Measurements from ENCODE around the gene TSPAN18.
A peak's percentile ranks its signal among the peaks of the same experiment; 100 is the strongest.

TSPAN18 gene

GRCh38 chr11:44923806-44924205 is 197.0 kb downstream of the TSPAN18 start:
- H3K9ac ChIP-seq (ENCODE audit: low read depth, low read length, poor library complexity, severe bottlenecking), result no peak overlapping the region
- H3K9me3 ChIP-seq (ENCODE audit: insufficient read depth, low read depth, low read length), result no peaks in the 10 kb centered on the region
- TF ChIP-seq EZH2phosphoT487 (IDR thresholded peaks at IDR 0.05; ENCODE audit: borderline replicate concordance), result no peak
- TF ChIP-seq CTCF (conservative IDR thresholded peaks at IDR 0.05; ENCODE audit: low read length), result no peak
- no peaks in the 10 kb centered on the region for H3K79me2 ChIP-seq (ENCODE audit: insufficient read depth, low read length)
- H3K4me2 ChIP-seq (ENCODE audit: low read depth, low read length, poor library complexity, severe bottlenecking), result no peak overlapping the region
- H4K20me1 ChIP-seq (ENCODE audit: insufficient read depth, low read length, poor library complexity, severe bottlenecking), result no peaks in the 10 kb centered on the region
- no peaks in the 10 kb centered on the region for H3F3A ChIP-seq (ENCODE audit: low read depth)
- no peaks in the 10 kb centered on the region for H3K27me3 ChIP-seq (ENCODE audit: insufficient read depth, low read length, poor library complexity, severe bottlenecking)
- no peak overlapping the region for H3K4me3 ChIP-seq (ENCODE audit: low read length, poor library complexity, severe bottlenecking)
- no peak overlapping the region for H2AFZ ChIP-seq (ENCODE audit: low read length)
- no peaks in the 10 kb centered on the region for H3K4me1 ChIP-seq (ENCODE audit: insufficient read depth, low read length, poor library complexity, severe bottlenecking)
- H3K36me3 ChIP-seq (ENCODE audit: insufficient read depth, low read length), result no peaks in the 10 kb centered on the region
- H3K9me2 ChIP-seq (replicated peaks; ENCODE audit: low read depth, low read length), result no peaks in the 10 kb centered on the region

DNA sequence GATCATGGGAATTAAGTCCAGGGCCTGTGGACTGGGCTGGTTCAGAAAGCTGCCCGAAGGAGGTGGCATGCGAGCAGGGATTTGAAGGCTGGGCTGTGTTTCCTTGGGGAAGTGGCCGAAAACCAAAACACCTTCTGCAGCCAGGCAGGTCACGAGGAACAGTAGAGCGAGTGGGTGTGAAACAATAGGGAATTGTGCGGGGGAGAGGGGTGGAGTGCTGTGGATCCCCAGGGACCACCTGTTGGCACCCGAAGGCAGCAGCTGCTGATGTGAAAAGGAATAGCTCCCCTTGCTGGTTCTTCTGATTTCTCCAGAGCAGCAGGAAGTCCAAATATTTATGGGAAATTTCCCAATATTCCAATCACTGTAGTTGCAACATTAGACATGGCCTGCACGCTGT is 199.3 kb downstream of the TSPAN18 start:
- H3F3A ChIP-seq (ENCODE audit: low read depth), result no peaks in the 10 kb centered on the region
- H3K9me3 ChIP-seq (ENCODE audit: insufficient read depth, low read depth, low read length), result no peaks in the 10 kb centered on the region
- no peak overlapping the region for H3K4me2 ChIP-seq (ENCODE audit: low read depth, low read length, poor library complexity, severe bottlenecking)
- no peaks in the 10 kb centered on the region for H3K36me3 ChIP-seq (ENCODE audit: insufficient read depth, low read length)
- H4K20me1 ChIP-seq (ENCODE audit: insufficient read depth, low read length, poor library complexity, severe bottlenecking), result no peaks in the 10 kb centered on the region
- H2AFZ ChIP-seq (ENCODE audit: low read length), result no peak overlapping the region
- H3K27me3 ChIP-seq (ENCODE audit: insufficient read depth, low read length, poor library complexity, severe bottlenecking), result no peaks in the 10 kb centered on the region
- H3K4me3 ChIP-seq (ENCODE audit: low read length, poor library complexity, severe bottlenecking), result no peak overlapping the region
- no peaks in the 10 kb centered on the region for H3K79me2 ChIP-seq (ENCODE audit: insufficient read depth, low read length)
- TF ChIP-seq EZH2phosphoT487 (IDR thresholded peaks at IDR 0.05; ENCODE audit: borderline replicate concordance) (no peak), CTCF (conservative IDR thresholded peaks at IDR 0.05; ENCODE audit: low read length) (no peak)
- H3K4me1 ChIP-seq (ENCODE audit: insufficient read depth, low read length, poor library complexity, severe bottlenecking), result no peaks in the 10 kb centered on the region
- H3K9me2 ChIP-seq (replicated peaks; ENCODE audit: low read depth, low read length), result no peaks in the 10 kb centered on the region
- H3K9ac ChIP-seq (ENCODE audit: low read depth, low read length, poor library complexity, severe bottlenecking), result no peak overlapping the region

GRCh38 chr11:44927174-44927661 is 200.5 kb downstream of the TSPAN18 start:
- no peak overlapping the region for H3K9ac ChIP-seq (ENCODE audit: low read depth, low read length, poor library complexity, severe bottlenecking)
- no peaks in the 10 kb centered on the region for H3K36me3 ChIP-seq (ENCODE audit: insufficient read depth, low read length)
- no peaks in the 10 kb centered on the region for H3K79me2 ChIP-seq (ENCODE audit: insufficient read depth, low read length)
- H3K9me3 ChIP-seq (ENCODE audit: insufficient read depth, low read depth, low read length), result no peaks in the 10 kb centered on the region
- no peak for TF ChIP-seq EZH2phosphoT487 (IDR thresholded peaks at IDR 0.05; ENCODE audit: borderline replicate concordance)
- peak; percentile 94 for TF ChIP-seq CTCF (conservative IDR thresholded peaks at IDR 0.05; ENCODE audit: low read length)
- no peaks in the 10 kb centered on the region for H3K27me3 ChIP-seq (ENCODE audit: insufficient read depth, low read length, poor library complexity, severe bottlenecking)
- no peaks in the 10 kb centered on the region for H3K9me2 ChIP-seq (replicated peaks; ENCODE audit: low read depth, low read length)
- no peak overlapping the region for H3K4me3 ChIP-seq (ENCODE audit: low read length, poor library complexity, severe bottlenecking)
- H3F3A ChIP-seq (ENCODE audit: low read depth), result no peaks in the 10 kb centered on the region
- no peaks in the 10 kb centered on the region for H4K20me1 ChIP-seq (ENCODE audit: insufficient read depth, low read length, poor library complexity, severe bottlenecking)
- H3K4me1 ChIP-seq (ENCODE audit: insufficient read depth, low read length, poor library complexity, severe bottlenecking), result no peaks in the 10 kb centered on the region
- H2AFZ ChIP-seq (ENCODE audit: low read length), result no peak overlapping the region
- H3K4me2 ChIP-seq (ENCODE audit: low read depth, low read length, poor library complexity, severe bottlenecking), result peak overlapping the region; percentile 18
